Endothelial cell of umbilical vein (primary cell): ENCODE measurements around the gene HTR3D. TPM values are rescaled to one million over a fixed set of nuclear protein-coding genes. Genes with fewer than 3 reads are reported as not detected.

Experiments used
- BruUV-seq: library from RNA; stranded (reverse); fragments of 400-500 nt; replicated peaks from 2 replicates; lab custom pipeline; 2021; lab: Mats Ljungman, UMichigan
- CTCF ChIA-PET: fragments of 300-600, 350-600 bp; sonication (Branson Sonifier 250); formaldehyde crosslinking; loops from one replicate; lab custom pipeline; 2021; ENCODE audit warnings: antibody characterized with exemption, inconsistent platforms; lab: Charles Lee
- POLR2A ChIA-PET: fragments of 300-600, 350-600 bp; sonication (Branson Sonifier 250); formaldehyde crosslinking; loops from one replicate; lab custom pipeline; 2021; ENCODE audit warnings: antibody characterized with exemption, inconsistent platforms; lab: Charles Lee
- DNase-seq: peaks from one replicate; pipeline ENCODE4 v3.0.0-alpha.2; 2011; ENCODE audit warnings: low read depth, low spot score
- FAIRE-seq: peaks from 2 replicates; lab custom pipeline; 2011; peaks lifted over from hg19 to GRCh38; lab: Jason Lieb, UNC
- H2AFZ ChIP-seq: 2 replicates; pipeline ENCODE4 v1.6.0; 2012; ENCODE audit warnings: low read depth, low read length, control low read depth, inconsistent platforms
- H3K27ac ChIP-seq: 2 replicates; pipeline ENCODE4 v1.5.1; 2011; ENCODE audit warnings: low read depth, mild to moderate bottlenecking, control low read depth, low read length, moderate library complexity; ENCODE audit not compliant: insufficient read depth
- H3K27me3 ChIP-seq, 2 experiments: 2 replicates each; pipeline versions ENCODE4 v1.6.0 to v1.6.1; 2011; ENCODE audit warnings: low read length in 2 of 2, mixed read lengths in 1 of 2; ENCODE audit not compliant: control insufficient read depth in 2 of 2, insufficient read depth in 2 of 2
- H3K36me3 ChIP-seq, 2 experiments: 2 replicates in 1 of 2; 3 replicates in 1 of 2; pipeline ENCODE4 v1.5.1; 2011; ENCODE audit warnings: low read length in 2 of 2, mild to moderate bottlenecking in 1 of 2, moderate library complexity in 1 of 2; ENCODE audit not compliant: control insufficient read depth in 2 of 2, insufficient read depth in 2 of 2; ENCODE audit errors: extremely low read depth in 1 of 2
- H3K4me1 ChIP-seq: 3 replicates; pipeline ENCODE4 v1.5.1; 2011; ENCODE audit warnings: mild to moderate bottlenecking, low read length; ENCODE audit not compliant: control insufficient read depth, insufficient read depth; ENCODE audit errors: extremely low read depth
- H3K4me2 ChIP-seq: 2 replicates; pipeline ENCODE4 v1.6.1; 2011; ENCODE audit warnings: low read length, control low read depth, mixed read lengths; ENCODE audit not compliant: insufficient read depth
- H3K4me3 ChIP-seq, 3 experiments: fragments of 200-600 bp in 1 of 3; sonication (generic), shearing (Covaris generic) in 1 of 3; replicated peaks in 1 of 3; 2 replicates each; pipeline ENCODE4 v1.5.1; 2011 to 2016; ENCODE audit warnings: control low read depth in 3 of 3, low read length in 3 of 3, mild to moderate bottlenecking in 2 of 3, inconsistent platforms in 1 of 3, low read depth in 1 of 3, moderate library complexity in 1 of 3; ENCODE audit not compliant: insufficient read depth in 1 of 3
- H3K79me2 ChIP-seq: 2 replicates; pipeline ENCODE4 v1.6.0; 2012; ENCODE audit warnings: low read length, inconsistent platforms; ENCODE audit not compliant: control insufficient read depth, insufficient read depth
- H3K9ac ChIP-seq: replicated peaks from 2 replicates; pipeline ENCODE3; 2011; ENCODE audit warnings: low read length, control low read depth; ENCODE audit not compliant: insufficient read depth; ENCODE audit errors: extremely low read depth
- H3K9me1 ChIP-seq: replicated peaks from 3 replicates; pipeline ENCODE4 v1.6.0; 2011; ENCODE audit warnings: mild to moderate bottlenecking, low read length; ENCODE audit not compliant: control insufficient read depth, insufficient read depth; ENCODE audit errors: extremely low read depth
- H3K9me3 ChIP-seq: replicated peaks from 2 replicates; pipeline ENCODE4 v1.5.1; 2012; ENCODE audit warnings: low read length, inconsistent platforms; ENCODE audit not compliant: control insufficient read depth, insufficient read depth
- H4K20me1 ChIP-seq: replicated peaks from 2 replicates; pipeline ENCODE3; 2011; ENCODE audit warnings: mild to moderate bottlenecking, low read length; ENCODE audit not compliant: control insufficient read depth, insufficient read depth; ENCODE audit errors: extremely low read depth
- CTCF ChIP-seq, 2 donors: IDR thresholded peaks; 1 replicate in 1 of 2; 2 replicates in 1 of 2; pipeline ENCODE4 v1.5.1; 2011; ENCODE audit warnings: low read length in 2 of 2, mild to moderate bottlenecking in 2 of 2, moderate library complexity in 2 of 2, control low read depth in 1 of 2, inconsistent platforms in 1 of 2, low read depth in 1 of 2; ENCODE audit not compliant: insufficient read depth in 1 of 2; ENCODE audit errors: extremely low read depth in 1 of 2
- EZH2 ChIP-seq: IDR thresholded peaks from 2 replicates; pipeline ENCODE4 v1.6.1; 2012; ENCODE audit warnings: borderline replicate concordance, low read depth, mild to moderate bottlenecking, moderate library complexity, low read length, inconsistent platforms; ENCODE audit not compliant: severe bottlenecking
- FOS ChIP-seq: IDR thresholded peaks from 2 replicates; pipeline ENCODE4 v1.6.1; 2011; ENCODE audit warnings: mild to moderate bottlenecking, low read length, moderate library complexity, borderline replicate concordance; ENCODE audit not compliant: insufficient read depth
- GATA2 ChIP-seq: IDR thresholded peaks from 2 replicates; pipeline ENCODE4 v1.7.0; 2011; ENCODE audit warnings: low read depth, mild to moderate bottlenecking, moderate library complexity, mixed read lengths, low read length; ENCODE audit not compliant: insufficient read length, insufficient read depth
- JUN ChIP-seq: IDR thresholded peaks from 2 replicates; pipeline ENCODE4 v1.6.1; 2011; ENCODE audit warnings: borderline replicate concordance, low read depth; ENCODE audit not compliant: insufficient read length, insufficient read depth
- MAX ChIP-seq: IDR thresholded peaks from 2 replicates; pipeline ENCODE4 v1.6.1; 2011; ENCODE audit not compliant: insufficient read depth, insufficient read length
- MYC ChIP-seq: IDR thresholded peaks from one replicate; pipeline ENCODE4 v1.6.1; 2011; ENCODE audit warnings: mild to moderate bottlenecking, low read depth, low read length
- POLR2A ChIP-seq: IDR thresholded peaks from 2 replicates; pipeline ENCODE4 v1.6.1; 2012; ENCODE audit warnings: low read depth, mild to moderate bottlenecking, control low read depth, low read length
- POLR2AphosphoS5 ChIP-seq: IDR thresholded peaks from 2 replicates; pipeline ENCODE4 v1.6.1; 2012; ENCODE audit warnings: low read depth, mild to moderate bottlenecking, control low read depth, low read length, moderate library complexity; ENCODE audit not compliant: insufficient read depth
- dilution Hi-C: fragments of 300-500 bp; cut with MboI; formaldehyde crosslinking; loops from one replicate; pipeline ENCODE4 v1.15.0; 2019; ENCODE audit warnings: low sequenced_read_pairs; ENCODE audit not compliant: extremely low pct_ligation_motif_present
- intact Hi-C: fragments of 100-400 bp; cut with micrococcal nuclease; formaldehyde crosslinking; loops from one replicate; pipeline ENCODE4 v1.10.0; 2022
- polyA plus RNA-seq, 4 experiments: library from polyadenylated mRNA; depleted of rRNA in 3 of 4; stranded (reverse) in 3 of 4; unstranded in 1 of 4; fragments of >200 nt; gene quantifications; 2 replicates each; pipeline versions ENCODE4 v1.2.1 to v1.2.3, GENCODE V29; 2011 to 2012; ENCODE audit warnings: missing spikeins in 1 of 4
- total RNA-seq: library from RNA; stranded (reverse); gene quantifications from 2 replicates; pipeline ENCODE4 v1.2.3, GENCODE V29; 2021

Gene HTR3D
- total and polyA plus RNA-seq, 2 donors (not counting 3 experiments of a cell fraction or from before 2014, with no cell fraction given): not detected

- dilution Hi-C loops: no loop called here
- H2AFZ ChIP-seq: no peak overlapping the region
- no peaks in the 10 kb centered on the region for H3K9me1 ChIP-seq
- FAIRE-seq: no peak
- no peaks in the 10 kb centered on the region for H3K4me1 ChIP-seq
- H3K27me3 ChIP-seq: peaks cover 3 to 4% of the 10 kb centered on the region in 2 experiments
- no peak for DNase-seq
- no peaks in the 10 kb centered on the region for H3K79me2 ChIP-seq
- intact Hi-C loops: no loop called here
- no peaks in the 10 kb centered on the region for H3K36me3 ChIP-seq
- no peak overlapping the region for H3K9ac ChIP-seq
- ChIA-PET POLR2A (no interaction called here), CTCF (no interaction called here)
- no peaks in the 10 kb centered on the region for H4K20me1 ChIP-seq
- TF ChIP-seq EZH2 (no peak), FOS (no peak)
- H3K27ac ChIP-seq: no peak overlapping the region
- H3K4me3 ChIP-seq: no peak overlapping the region
- no peak overlapping the region for H3K4me2 ChIP-seq
- H3K9me3 ChIP-seq: no peaks in the 10 kb centered on the region
- no TSS peak for BruUV-seq
Observed at GRCh38 chr3:184077881-184078280, 46.3 kb downstream of the HTR3D start.

- H3K4me2 ChIP-seq: no peak overlapping the region
- FAIRE-seq: no peak
- peaks cover 0 to 3% of the 10 kb centered on the region in 2 experiments for H3K27me3 ChIP-seq
- intact Hi-C loops: no loop called here
- ChIA-PET CTCF (no interaction called here), POLR2A (no interaction called here)
- no peaks in the 10 kb centered on the region for H3K9me1 ChIP-seq
- no peak overlapping the region for H2AFZ ChIP-seq
- no peak overlapping the region for H3K9ac ChIP-seq
- no peaks in the 10 kb centered on the region for H3K79me2 ChIP-seq
- H3K36me3 ChIP-seq: no peaks in the 10 kb centered on the region
- dilution Hi-C loops: no loop called here
- no peaks in the 10 kb centered on the region for H4K20me1 ChIP-seq
- no TSS peak for BruUV-seq
- TF ChIP-seq EZH2: no peak
- no peak for TF ChIP-seq JUN
- no peak for TF ChIP-seq MYC
- no peak for TF ChIP-seq CTCF (IDR thresholded peaks at IDR 0.05; ENCODE audit: extremely low read depth in 1 of 2, insufficient read depth in 1 of 2, low read depth in 1 of 2, low read length in 2 of 2)
- no peak for TF ChIP-seq POLR2A
- no peak for TF ChIP-seq GATA2
- TF ChIP-seq MAX: no peak
- TF ChIP-seq FOS: no peak
- TF ChIP-seq POLR2AphosphoS5: no peak
- no peak for DNase-seq
- no peak overlapping the region for H3K27ac ChIP-seq
- no peak overlapping the region for H3K4me3 ChIP-seq
- no peaks in the 10 kb centered on the region for H3K9me3 ChIP-seq
- no peaks in the 10 kb centered on the region for H3K4me1 ChIP-seq
Observed at GRCh38 chr3:184078851-184079250, 47.3 kb downstream of the HTR3D start.
